Measurements from ENCODE around the gene KCNMB3.
"Not testable (repeated sequence)": the region's sequence is repeated elsewhere in the genome, so short reads cannot be mapped to it uniquely, and the experiment has no call there.

Gene KCNMB3

DNA sequence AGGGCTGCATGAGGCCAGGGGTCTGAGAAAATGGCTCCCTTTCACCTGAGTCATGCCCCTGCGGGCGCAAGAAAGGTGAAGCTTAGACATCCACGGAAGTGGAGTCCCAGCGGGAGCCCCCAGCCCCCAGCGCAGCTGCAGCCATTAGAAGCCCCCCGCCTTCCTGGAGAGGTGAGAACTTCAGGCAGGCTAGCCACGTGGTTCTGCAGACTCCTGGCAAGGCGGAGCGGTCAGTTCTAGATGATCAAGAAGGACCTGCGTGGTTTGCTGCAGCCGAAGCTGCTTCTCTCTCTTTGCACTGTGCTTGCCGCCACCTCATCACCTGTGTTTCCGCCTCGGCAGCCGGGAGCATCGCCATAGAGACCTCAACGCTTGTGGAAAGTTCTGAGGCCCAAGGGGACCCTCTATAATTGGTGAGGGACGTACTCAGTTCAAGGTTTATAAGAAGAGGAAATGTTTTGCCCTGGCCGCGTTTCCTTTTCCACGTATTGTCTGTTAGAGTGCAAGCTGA is 15.8 kb upstream of the KCNMB3 start:
- DNase-seq = no peak
- in situ Hi-C loops (cut with HindIII; ENCODE audit: low pct_ligation_motif_present, low pct_unique_long_range_greater_than_20kb, low sequenced_read_pairs) = no loop called here

DNA sequence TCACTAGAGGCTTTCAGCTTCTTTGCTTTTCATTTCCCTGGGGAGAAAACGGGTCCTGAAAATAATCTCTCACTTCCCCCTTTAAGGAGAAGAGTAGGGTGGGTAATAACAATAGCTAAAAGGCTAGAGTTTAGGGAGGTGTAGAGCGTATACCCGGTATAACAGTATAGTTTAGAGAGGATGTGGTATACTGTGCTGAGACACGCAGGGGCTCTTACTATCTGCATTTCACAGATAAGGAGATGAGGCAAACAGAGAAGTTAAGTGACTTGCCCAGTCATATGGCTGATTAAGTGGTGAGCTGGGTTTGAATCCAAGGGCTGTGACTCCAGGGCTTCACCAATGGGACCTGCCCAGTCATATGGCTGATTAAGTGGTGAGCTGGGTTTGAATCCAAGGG is 15.0 kb upstream of the KCNMB3 start:
- in situ Hi-C loops (cut with HindIII; ENCODE audit: low pct_ligation_motif_present, low pct_unique_long_range_greater_than_20kb, low sequenced_read_pairs) = no loop called here
- no peak for DNase-seq

DNA sequence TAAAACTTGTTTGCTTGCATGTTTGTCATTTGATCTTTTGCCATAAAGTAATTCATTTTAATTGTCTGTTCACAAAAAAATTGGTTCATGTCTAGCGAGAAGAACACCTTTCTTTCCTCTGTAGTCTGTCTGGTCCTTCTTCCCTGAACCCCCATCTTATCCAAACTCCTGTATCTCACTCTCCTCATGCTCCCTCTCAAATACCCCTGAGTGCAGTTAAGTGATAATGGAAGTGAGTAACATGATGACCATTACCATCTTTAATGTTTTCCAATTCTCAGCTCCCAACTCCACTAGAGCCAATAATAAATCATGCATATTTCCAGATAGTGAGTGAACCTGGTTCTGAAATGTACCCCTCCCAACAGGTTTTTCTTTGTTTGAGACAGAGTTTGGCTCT is 14.2 kb upstream of the KCNMB3 start:
- no peak for DNase-seq
- in situ Hi-C loops (cut with HindIII; ENCODE audit: low pct_ligation_motif_present, low pct_unique_long_range_greater_than_20kb, low sequenced_read_pairs) = no loop called here

DNA sequence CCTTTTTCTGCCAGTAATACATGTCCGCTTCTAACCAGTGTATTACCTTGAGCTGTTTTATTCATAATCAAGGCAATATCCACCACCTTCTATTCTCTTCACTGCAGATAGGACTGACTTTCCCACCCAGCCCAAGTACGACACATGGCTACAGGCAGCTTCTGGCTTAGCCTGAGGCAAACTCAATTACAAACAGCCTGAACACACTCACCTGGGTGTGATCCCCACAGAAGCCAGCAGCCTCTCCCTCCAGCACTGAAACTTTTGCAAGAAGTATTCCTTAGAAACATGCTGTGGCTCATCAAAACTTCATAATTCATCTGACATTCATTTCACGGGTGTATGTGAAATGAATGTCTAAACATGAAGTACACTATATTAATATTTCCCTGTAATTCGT is 13.5 kb upstream of the KCNMB3 start:
- in situ Hi-C loops (cut with HindIII; ENCODE audit: low pct_ligation_motif_present, low pct_unique_long_range_greater_than_20kb, low sequenced_read_pairs) = no loop called here
- no peak for DNase-seq

DNA sequence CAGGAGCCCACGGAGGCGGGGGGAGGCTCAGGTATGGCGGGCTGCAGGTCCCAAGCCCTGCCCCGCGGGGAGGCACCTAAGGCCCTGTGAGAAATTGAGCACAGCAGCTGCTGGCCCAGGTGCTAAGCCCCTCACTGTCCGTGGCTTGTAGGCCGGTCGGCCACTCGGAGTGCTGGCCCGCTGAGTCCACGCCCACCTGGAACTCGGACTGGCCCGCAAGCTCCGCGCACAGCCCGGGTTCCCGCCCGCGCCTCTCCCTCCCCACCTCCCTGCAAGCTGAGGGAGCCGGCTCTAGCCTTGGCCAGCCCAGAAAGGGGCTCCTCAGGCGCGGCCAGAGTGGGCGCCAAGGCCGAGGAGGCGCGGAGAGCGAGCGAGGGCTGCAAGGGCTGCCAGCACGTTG is 12.2 kb upstream of the KCNMB3 start:
- no peak for DNase-seq
- in situ Hi-C loops (cut with HindIII; ENCODE audit: low pct_ligation_motif_present, low pct_unique_long_range_greater_than_20kb, low sequenced_read_pairs) = no loop called here

DNA sequence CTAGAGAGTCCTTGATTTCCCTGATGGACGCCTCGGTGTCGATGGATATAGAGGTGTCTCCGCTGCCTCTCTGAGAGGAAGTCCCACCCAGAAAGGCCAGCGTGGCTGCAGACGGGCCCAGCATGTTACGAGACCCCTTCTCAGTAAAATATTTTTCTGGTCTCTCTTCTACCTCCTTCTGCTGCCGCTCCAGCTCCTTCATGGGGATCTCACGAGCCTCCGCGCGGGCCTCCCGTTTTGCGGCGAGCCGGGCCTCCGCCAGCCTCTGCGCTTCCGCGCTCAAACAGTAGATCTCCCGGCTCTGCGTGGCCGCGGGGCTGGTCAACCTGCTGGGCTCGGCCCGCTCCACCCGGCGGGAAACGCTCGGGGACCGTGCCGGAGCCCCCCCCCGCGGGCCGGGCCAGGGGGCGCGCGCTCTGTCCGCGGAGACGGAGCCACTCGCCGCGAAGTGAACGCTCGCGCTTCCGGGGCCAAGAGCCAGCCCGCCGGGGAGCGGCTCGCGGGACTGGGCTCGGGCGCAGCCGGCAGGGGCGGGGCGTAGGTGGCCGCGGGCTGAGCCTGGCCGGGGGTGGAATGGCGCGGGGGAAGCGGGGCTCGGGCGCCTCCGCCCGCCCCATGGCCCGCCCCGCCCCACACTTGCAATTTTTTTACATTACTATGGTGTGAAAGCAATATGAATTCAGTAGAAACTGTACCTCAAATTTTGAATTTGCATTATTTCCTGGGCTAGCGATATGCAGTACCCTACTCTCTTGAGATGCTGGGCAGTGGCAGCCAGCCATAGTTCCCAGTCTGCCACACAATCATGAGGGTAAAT is 10.2 kb upstream of the KCNMB3 start:
- in situ Hi-C loops (cut with HindIII; ENCODE audit: low pct_ligation_motif_present, low pct_unique_long_range_greater_than_20kb, low sequenced_read_pairs) = no loop called here
- DNase-seq = peak; percentile 75

DNA sequence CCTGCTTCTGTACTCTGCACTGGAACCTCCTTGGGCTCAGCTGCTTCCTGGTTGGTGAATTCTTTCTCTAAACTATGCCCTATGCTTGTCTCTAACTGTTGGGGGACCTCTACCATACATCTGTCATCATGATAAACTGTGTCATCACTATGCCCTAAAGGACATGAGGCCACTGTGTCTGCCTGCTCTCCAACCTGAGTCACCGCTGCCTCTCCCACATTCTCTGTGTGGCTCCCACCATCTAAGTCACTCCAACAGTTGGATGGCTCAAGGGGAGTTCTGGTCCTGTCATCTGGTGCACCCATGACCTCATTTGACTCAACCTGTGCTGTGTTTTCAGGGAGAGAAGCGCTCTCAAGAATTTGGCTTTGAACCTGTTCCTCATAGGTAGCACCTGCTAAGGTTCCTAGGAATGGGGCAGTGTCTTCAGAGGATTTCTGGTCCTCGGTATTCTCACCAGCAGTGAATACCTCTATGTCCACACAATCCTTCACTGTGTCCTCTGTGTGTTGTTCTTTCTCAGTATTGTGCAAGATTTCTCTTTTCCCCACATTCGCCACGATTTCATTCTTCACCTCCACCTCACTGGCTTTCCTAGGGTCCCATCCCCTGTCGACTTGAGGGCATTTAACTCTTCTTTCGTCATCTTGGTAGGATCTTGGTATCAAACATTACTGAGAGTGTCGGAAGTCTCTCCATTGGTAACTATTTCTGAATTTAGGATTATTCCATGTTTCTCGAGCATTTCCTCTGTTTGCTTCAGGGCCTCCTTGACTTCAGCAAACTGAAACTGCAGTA is 9.2 kb upstream of the KCNMB3 start:
- DNase-seq; in situ Hi-C loops (cut with HindIII; ENCODE audit: low pct_ligation_motif_present, low pct_unique_long_range_greater_than_20kb, low sequenced_read_pairs): not testable (repeated sequence)

DNA sequence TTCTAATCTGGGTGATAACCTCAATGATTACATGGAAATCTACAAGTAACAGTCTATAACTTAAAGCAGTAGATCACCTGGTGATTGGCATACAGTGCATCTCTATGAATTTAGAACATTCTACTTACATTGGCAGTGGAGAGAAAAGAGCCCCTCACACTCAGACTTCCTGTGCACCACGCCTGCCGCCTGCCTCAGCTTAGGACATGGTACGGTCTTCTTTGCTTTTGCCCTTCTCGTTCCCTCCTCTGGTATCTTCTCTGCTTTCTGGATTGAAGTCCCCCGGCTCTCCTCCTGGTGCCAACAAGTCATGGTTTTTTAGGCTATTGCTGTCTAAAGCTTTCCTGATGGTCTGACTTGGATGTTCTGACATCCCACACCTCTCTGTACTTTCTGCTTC is 7.9 kb upstream of the KCNMB3 start:
- DNase-seq = no peak
- in situ Hi-C loops (cut with HindIII; ENCODE audit: low pct_ligation_motif_present, low pct_unique_long_range_greater_than_20kb, low sequenced_read_pairs) = no loop called here

DNA sequence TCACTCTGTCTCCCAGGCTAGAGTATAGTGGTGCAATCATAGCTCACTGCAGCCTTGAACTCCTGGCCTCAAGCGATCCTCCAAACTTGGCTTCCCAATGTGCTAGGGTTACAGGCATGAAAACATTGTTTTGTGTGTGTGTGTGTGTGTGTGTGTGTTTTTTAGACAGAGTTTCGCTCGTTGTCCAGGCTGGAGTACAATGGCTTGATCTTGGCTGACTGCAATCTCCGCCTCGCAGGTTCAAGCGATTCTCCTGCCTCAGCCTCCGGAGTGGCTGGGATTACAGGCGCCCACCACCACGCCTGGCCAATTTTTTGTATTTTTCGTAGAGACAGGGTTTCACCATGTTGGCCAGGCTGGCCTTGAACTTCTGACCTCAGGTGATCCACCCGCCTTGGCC is 6.8 kb upstream of the KCNMB3 start:
- DNase-seq; in situ Hi-C loops (cut with HindIII; ENCODE audit: low pct_ligation_motif_present, low pct_unique_long_range_greater_than_20kb, low sequenced_read_pairs): not testable (repeated sequence)

DNA sequence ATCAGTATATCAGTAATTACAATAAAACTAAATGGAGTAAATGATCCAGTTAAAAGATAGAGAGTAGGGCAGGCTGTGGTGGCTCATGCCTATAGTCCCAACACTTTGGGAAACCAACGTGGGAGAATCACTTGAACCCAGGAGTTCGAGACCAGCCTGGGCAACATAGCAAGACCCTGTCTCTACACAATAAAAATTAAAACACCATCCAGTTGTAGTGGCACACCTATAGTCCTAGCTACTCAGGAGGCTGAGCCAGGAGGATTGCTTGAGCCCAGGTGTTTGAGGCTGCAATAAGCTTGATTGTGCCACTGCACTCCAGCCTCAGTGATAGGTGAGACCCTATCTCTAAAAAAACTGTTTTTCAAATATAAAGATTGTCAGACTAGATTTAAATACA is 5.9 kb upstream of the KCNMB3 start:
- in situ Hi-C loops (cut with HindIII; ENCODE audit: low pct_ligation_motif_present, low pct_unique_long_range_greater_than_20kb, low sequenced_read_pairs) = no loop called here

DNA sequence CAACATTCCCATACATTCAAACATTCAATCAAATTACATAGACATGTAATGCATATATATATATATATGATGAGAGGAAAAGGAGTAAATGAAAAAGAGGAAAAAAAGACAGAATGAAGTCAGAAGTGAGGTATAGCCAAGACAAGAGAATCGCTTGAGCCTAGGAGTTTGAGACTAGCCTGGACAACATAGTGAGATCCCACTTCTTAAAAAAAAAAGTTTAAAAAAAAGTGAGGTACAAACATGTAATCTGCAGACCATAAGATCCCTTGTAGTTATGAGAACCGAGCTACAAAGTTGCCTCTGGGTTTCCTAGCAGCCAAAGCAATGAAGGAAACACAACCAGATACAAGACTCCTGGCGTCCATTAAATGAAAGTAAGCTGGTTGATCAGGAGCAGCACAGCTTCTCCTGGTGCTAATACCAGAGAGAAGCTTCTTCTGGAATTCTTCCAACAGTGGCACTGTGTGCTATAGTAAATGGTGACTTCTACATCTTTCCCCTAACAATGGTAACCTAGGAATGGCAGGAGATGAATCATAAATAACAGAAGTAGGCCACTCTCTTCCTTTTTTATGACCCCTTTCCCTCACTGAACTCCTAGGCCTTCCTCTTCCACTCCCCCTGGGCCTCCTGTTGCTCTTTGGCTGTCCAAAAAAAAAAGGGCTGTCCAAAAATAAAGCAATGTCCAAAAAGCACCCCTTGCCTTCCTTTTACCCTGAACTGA is 3.5 kb downstream of the KCNMB3 start:
- in situ Hi-C loops (cut with HindIII; ENCODE audit: low pct_ligation_motif_present, low pct_unique_long_range_greater_than_20kb, low sequenced_read_pairs) = no loop called here
- DNase-seq = no peak

More for the DNA sequence above, 5.9 kb upstream of the KCNMB3 start:
- no peak for DNase-seq

DNA sequence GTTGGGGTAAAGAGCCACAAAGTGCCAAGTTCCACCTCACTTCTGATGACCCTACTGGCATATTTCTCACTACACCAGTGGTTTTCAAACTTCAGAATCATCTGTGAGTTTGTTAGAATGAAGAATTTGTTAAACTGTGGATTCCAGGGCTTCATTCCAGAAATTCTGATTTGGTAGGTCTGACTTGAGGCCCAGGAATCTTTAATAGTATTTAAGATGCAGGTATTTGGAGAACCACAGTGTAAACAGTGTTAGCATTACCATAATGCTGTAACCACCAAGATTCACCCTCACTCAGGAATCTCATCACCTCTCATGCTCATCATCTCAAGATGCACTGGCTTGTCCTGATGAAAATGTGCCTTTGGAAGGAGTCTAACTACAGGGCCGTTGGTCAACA is 6.0 kb downstream of the KCNMB3 start:
- in situ Hi-C loops (cut with HindIII; ENCODE audit: low pct_ligation_motif_present, low pct_unique_long_range_greater_than_20kb, low sequenced_read_pairs) = no loop called here
- no peak for DNase-seq

DNA sequence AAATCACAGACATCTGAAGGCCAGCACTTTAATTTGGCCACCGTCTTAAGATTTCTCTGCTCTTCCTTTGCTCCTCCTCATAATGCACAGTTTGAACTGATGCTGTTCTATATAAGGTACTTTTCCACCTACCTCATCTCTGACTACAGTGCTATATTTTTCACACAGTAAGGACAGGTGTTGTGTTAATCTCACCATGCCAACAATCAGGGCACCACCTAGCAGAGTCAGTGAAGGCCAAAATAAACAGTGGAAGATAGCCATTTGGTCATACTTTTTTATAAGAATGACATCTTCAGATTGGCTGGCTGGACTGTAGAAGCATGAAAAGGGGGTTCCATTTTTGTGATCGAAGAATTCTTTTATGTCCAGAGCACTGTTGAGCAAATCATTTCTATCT is 8.1 kb downstream of the KCNMB3 start:
- DNase-seq; in situ Hi-C loops (cut with HindIII; ENCODE audit: low pct_ligation_motif_present, low pct_unique_long_range_greater_than_20kb, low sequenced_read_pairs): not testable (repeated sequence)

DNA sequence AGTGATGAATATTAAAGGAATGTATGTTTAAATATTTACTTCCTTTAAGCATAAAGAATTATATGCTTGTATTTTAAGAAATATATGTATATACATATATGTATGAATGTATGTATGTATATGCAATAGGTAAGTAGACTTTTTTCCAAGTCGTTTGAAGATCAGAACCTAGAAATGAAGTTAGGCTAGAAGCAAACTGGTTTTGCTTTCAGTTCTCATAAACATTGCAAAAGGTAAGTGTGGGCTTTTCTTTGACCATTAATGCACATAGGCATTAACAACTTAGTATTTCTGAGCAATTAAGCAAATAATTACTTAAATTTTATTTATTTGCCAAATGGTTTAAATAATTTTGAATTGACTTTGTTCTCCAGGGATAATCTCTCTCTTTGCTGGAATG is 10.6 kb downstream of the KCNMB3 start:
- in situ Hi-C loops (cut with HindIII; ENCODE audit: low pct_ligation_motif_present, low pct_unique_long_range_greater_than_20kb, low sequenced_read_pairs); DNase-seq: not testable (repeated sequence)

DNA sequence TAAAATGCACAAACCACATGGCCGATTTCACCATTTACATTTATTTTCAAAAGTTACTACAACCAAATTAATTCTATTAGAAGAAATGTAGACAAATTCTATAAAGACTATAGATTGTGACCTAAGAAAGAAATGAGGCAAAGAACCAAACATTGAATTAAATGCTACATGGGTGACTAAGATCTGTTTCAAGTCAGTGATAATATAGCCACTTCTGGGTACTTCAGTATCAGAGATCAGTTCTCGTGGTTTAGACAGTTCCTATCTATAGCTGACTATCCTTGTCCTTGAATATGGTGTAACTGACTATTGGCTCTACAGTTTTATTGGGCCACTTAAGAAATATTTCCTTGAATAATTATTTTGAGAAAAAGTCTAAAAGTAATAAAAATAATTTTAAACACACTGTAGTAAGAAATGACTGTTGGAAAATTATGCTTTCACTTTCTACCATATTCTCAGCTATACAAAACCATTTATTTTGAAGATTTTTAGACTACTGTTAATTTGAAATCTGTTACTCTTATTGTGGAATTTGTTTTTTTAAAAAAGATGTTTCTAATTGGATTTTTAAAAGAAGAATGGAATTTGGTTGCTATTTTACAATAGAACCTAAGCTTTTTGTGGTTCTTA is 14.1 kb downstream of the KCNMB3 start:
- no peak for DNase-seq
- in situ Hi-C loops (cut with HindIII; ENCODE audit: low pct_ligation_motif_present, low pct_unique_long_range_greater_than_20kb, low sequenced_read_pairs) = no loop called here

DNA sequence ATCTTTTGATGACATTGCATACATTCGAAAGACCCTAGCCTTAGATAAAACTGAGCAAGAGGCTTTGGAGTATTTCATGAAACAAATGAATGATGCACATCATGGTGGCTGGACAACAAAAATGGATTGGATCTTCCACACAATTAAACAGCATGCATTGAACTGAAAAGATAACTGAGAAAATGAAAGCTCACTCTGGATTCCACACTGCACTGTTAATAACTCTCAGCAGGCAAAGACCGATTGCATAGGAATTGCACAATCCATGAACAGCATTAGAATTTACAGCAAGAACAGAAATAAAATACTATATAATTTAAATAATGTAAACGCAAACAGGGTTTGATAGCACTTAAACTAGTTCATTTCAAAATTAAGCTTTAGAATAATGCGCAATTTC is 16.7 kb downstream of the KCNMB3 start:
- in situ Hi-C loops (cut with HindIII; ENCODE audit: low pct_ligation_motif_present, low pct_unique_long_range_greater_than_20kb, low sequenced_read_pairs) = no loop called here
- no peak for DNase-seq

DNA sequence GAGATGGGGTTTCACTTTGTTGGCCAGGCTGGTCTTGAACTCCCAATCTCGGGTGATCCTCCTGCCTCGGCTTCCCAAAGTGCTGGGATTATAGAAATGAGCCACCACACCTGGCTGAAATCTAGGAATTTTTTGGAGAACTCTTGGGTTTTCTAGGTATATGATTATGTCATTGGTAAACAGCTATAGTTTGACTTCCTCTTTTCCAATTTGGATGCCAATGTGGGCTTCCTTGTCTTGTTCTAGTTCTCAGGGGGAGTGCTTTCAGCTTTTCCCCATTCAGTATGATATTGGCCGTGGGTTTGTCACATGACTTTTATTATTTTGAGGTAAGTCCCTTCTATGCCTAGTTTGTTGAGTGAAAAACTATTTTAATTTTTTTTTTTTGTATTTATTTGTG is 17.9 kb downstream of the KCNMB3 start:
- in situ Hi-C loops (cut with HindIII; ENCODE audit: low pct_ligation_motif_present, low pct_unique_long_range_greater_than_20kb, low sequenced_read_pairs) = no loop called here
- no peak for DNase-seq

DNA sequence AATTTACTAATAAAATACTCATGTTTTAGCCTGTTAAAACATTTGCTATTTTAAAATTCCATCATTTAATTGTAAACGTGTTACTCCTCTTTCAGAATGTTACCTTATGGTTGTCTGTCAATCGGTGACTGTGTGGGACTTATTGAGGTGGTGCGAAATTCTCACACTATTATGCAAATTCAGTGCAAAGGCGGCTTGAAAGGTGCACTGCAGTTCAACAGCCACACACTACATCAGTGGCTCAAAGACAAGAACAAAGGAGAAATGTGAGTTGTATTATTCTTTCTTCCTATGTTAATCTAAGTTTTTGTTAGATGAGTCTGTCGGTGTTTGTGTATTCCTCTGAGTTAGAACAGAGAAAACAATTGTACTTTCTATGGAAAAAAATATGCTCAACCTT is 21.7 kb downstream of the KCNMB3 start:
- in situ Hi-C loops (cut with HindIII; ENCODE audit: low pct_ligation_motif_present, low pct_unique_long_range_greater_than_20kb, low sequenced_read_pairs) = no loop called here
- DNase-seq = no peak

DNA sequence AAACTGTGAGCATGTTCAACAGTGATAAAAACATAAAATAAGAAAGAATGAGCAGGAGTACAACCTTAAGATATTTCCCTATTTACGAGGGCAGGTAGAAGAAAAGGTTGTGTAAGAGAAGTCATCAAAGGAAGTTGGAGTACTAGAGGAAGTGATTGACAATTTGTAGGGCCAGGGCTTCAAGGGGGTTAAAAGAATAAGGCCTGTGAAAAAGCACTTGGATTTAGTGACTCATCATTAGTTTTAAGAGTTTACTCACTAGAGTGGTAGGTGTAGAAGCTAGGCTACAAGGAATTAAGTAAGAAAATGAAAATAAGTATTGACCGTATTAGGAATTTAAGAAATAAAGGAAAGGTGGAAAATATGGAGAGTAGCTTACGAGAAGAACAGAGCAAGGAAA is 23.6 kb downstream of the KCNMB3 start:
- DNase-seq = peak; percentile 7
- in situ Hi-C loops (cut with HindIII; ENCODE audit: low pct_ligation_motif_present, low pct_unique_long_range_greater_than_20kb, low sequenced_read_pairs) = no loop called here
